HepG2 (cell line): ENCODE data around the gene TMX2. TPM values are rescaled to one million over a fixed set of nuclear protein-coding genes. Genes with fewer than 3 reads are reported as not detected.

Source experiments
- ADNP ChIP-seq: sonication (generic); formaldehyde crosslinking; IDR thresholded peaks from 2 replicates; pipeline ENCODE4 v1.4.0; 2020; ENCODE audit warnings: missing genetic modification reagents
- FIP1L1 ChIP-seq: fragments of 200-400 bp; formaldehyde crosslinking; IDR thresholded peaks from 2 replicates; pipeline ENCODE4 v1.6.1; 2018; ENCODE audit warnings: low read depth, mild to moderate bottlenecking, low read length, moderate library complexity, borderline replicate concordance; ENCODE audit not compliant: insufficient read depth
- GZF1 ChIP-seq: sonication (generic); formaldehyde crosslinking; IDR thresholded peaks from 2 replicates; pipeline ENCODE4 v1.5.1; 2020; ENCODE audit warnings: mild to moderate bottlenecking, missing genetic modification reagents
- HMGXB4 ChIP-seq, 2 experiments: sonication (generic) in 1 of 2; formaldehyde crosslinking in 1 of 2; IDR thresholded peaks; 2 replicates each; pipeline versions ENCODE4 v1.4.0 to v1.6.1; 2018 to 2020; ENCODE audit warnings: missing genetic modification reagents in 2 of 2, borderline replicate concordance in 1 of 2, low read depth in 1 of 2, mild to moderate bottlenecking in 1 of 2, missing biosample characterization in 1 of 2
- KDM2A ChIP-seq: sonication (generic); formaldehyde crosslinking; IDR thresholded peaks from 2 replicates; pipeline ENCODE4 v1.4.0; 2020; ENCODE audit warnings: low read depth, missing genetic modification reagents, borderline replicate concordance
- SCMH1 ChIP-seq: sonication (generic); formaldehyde crosslinking; IDR thresholded peaks from 2 replicates; pipeline ENCODE4 v1.9.0; 2021; ENCODE audit warnings: missing genetic modification reagents, mild to moderate bottlenecking, borderline replicate concordance
- SETDB1 ChIP-seq: sonication (generic); formaldehyde crosslinking; IDR thresholded peaks from 2 replicates; pipeline ENCODE4 v1.5.1; 2020; ENCODE audit warnings: missing genetic modification reagents, mild to moderate bottlenecking, borderline replicate concordance
- THYN1 ChIP-seq: sonication (generic); formaldehyde crosslinking; IDR thresholded peaks from 2 replicates; pipeline ENCODE4 v1.8.1; 2023; ENCODE audit warnings: low read depth, mild to moderate bottlenecking, moderate library complexity, missing genetic modification reagents, borderline replicate concordance
- ZBTB40 ChIP-seq, 2 experiments: fragments of 450-650 bp in 1 of 2; sonication (generic) in 1 of 2; formaldehyde crosslinking in 1 of 2; IDR thresholded peaks; 2 replicates each; pipeline versions ENCODE4 v1.6.1 to v1.8.0; 2016 to 2022; ENCODE audit warnings: antibody characterized with exemption in 1 of 2, mild to moderate bottlenecking in 1 of 2, missing genetic modification reagents in 1 of 2
- ZBTB46 ChIP-seq: sonication (generic); formaldehyde crosslinking; IDR thresholded peaks from 2 replicates; pipeline ENCODE4 v1.4.0; 2020; ENCODE audit warnings: mild to moderate bottlenecking, missing genetic modification reagents, borderline replicate concordance
- ZNF570 ChIP-seq: sonication (generic); formaldehyde crosslinking; IDR thresholded peaks from 2 replicates; pipeline ENCODE4 v1.4.0; 2020; ENCODE audit warnings: mild to moderate bottlenecking, missing genetic modification reagents, borderline replicate concordance
- ZNF740 ChIP-seq: sonication (generic); formaldehyde crosslinking; IDR thresholded peaks from 2 replicates; pipeline ENCODE4 v1.4.0; 2020; ENCODE audit warnings: missing genetic modification reagents
- ZNF768 ChIP-seq: sonication (generic); formaldehyde crosslinking; IDR thresholded peaks from 2 replicates; pipeline ENCODE4 v1.4.0; 2020; ENCODE audit warnings: missing genetic modification reagents
- ZNF841 ChIP-seq: sonication (generic); formaldehyde crosslinking; IDR thresholded peaks from 2 replicates; pipeline ENCODE4 v1.8.1; 2023; ENCODE audit warnings: missing genetic modification reagents, borderline replicate concordance
- polyA plus RNA-seq, 8 experiments: library from polyadenylated mRNA; depleted of rRNA in 3 of 8; stranded (reverse) in 7 of 8; unstranded in 1 of 8; fragments of >200 nt; fragmentation: Illumina TruSeq in 4 of 8; extraction: Trizol in 4 of 8; gene quantifications; 2 replicates each; pipeline versions ENCODE4 v1.2.1 to v1.2.3, GENCODE V29; 2011 to 2016; ENCODE audit warnings: low read depth in 4 of 8, missing spikeins in 1 of 8, mixed read lengths in 1 of 8; ENCODE audit not compliant: insufficient read depth in 1 of 8
- total RNA-seq, 5 experiments: library from RNA; depleted of rRNA; stranded (reverse); fragments of >200 nt; fragmentation: Illumina TruSeq; extraction: Trizol; gene quantifications; 2 replicates each; pipeline ENCODE4 v1.2.3, GENCODE V29; 2016; ENCODE audit warnings: low read depth in 1 of 5

The TMX2 gene
- total and polyA plus RNA-seq, 2 of the 13 experiments (the other 11 are each of a cell fraction or from before 2014, with no cell fraction given) = 84.5 to 129 TPM

- TF ChIP-seq SETDB1 (CRISPR knock-in tag) = no peak
- TF ChIP-seq ZNF841 (CRISPR knock-in tag) = no peak
- no peak for TF ChIP-seq SCMH1 (CRISPR knock-in tag)
- 0 out of 2 replicates have a peak, but pooled peaks have one; percentile 31 for TF ChIP-seq ZBTB40 (IDR thresholded peaks at IDR 0.05)
- no peak for TF ChIP-seq ZBTB40 (CRISPR knock-in tag; IDR thresholded peaks at IDR 0.05)
- no peak for TF ChIP-seq THYN1 (CRISPR knock-in tag)
- TF ChIP-seq ZNF740 (CRISPR knock-in tag) = peak; percentile 28; the same call in 1 of the 2 replicates
- peak; percentile 42 to 59; a peak in 2 of 4 replicates for TF ChIP-seq HMGXB4 (CRISPR knock-in tag; IDR thresholded peaks at IDR 0.05; ENCODE audit: borderline replicate concordance in 1 of 2, low read depth in 1 of 2)
- no peak for TF ChIP-seq ADNP
- no peak; the same call in 1 of the 2 replicates for TF ChIP-seq ZNF768 (CRISPR knock-in tag)
- TF ChIP-seq KDM2A (CRISPR knock-in tag) = peak; percentile 60; the same call in 1 of the 2 replicates
- no peak for TF ChIP-seq GZF1
- TF ChIP-seq ZNF570 = no peak
- no peak for TF ChIP-seq ZBTB46 (CRISPR knock-in tag)
- TF ChIP-seq FIP1L1 = no peak
These were observed 44.5 kb upstream of the TMX2 start, which contains the start of gene ZDHHC5 (continued) for GRCh38 chr11:57667736-57668433.
